ENCODE data around the gene SLC22A2.

Gene SLC22A2

DNA sequence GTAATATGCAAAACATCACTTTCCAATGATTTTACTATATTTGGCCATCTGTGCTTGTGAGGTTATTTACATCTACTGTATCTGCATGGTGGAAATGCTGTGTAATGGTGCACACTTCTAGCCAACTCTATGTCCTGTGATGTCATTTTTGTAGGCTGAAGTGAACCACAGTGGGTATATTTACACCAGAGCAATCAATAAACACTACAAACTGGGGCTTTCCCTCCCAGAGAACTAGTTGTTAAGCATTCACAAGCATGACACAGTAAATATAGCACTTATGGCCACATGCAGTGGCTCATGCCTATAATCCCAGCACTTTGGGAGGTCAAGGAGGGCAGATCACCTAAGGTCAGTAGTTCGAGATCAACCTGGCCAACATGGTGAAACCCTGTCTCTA is 4.9 kb downstream of the SLC22A2 start:
- Histone ChIP-seq H3K27me3 (replicated peaks; ENCODE audit: control insufficient read depth, insufficient read depth, low read length, poor library complexity, severe bottlenecking) (no peaks in the 10 kb centered on the region), H3K27ac (ENCODE audit: insufficient read depth, low read length, poor library complexity, severe bottlenecking) (no peak overlapping the region), H3K9me3 (ENCODE audit: control insufficient read depth, low read length) (no peaks in the 10 kb centered on the region), H3K36me3 (ENCODE audit: control insufficient read depth, insufficient read depth, low read length) (no peaks in the 10 kb centered on the region), H3K4me3 (ENCODE audit: insufficient read depth, low read depth, low read length, poor library complexity, severe bottlenecking) (no peak overlapping the region), H3K4me1 (ENCODE audit: control insufficient read depth, insufficient read depth, low read length, poor library complexity, severe bottlenecking) (no peaks in the 10 kb centered on the region)
- no peak for DNase-seq

DNA sequence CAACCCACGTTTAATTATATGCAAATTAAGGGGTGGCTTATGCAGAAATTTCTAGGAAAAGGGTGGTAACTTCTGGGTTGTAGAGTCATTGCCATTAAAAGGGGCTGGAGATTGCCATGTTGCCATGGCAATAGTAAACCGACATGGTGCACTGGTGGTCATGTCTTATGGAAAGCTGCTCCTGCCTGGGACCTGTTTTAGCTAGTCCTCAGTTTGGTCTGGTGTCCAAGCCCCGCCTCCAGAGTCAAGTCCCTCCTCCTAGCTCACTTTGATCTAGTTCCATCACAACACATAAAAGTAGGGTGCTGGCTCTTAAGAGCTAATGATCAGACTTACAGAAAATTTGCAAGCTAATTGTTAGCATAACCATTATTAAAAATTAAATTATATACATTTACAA is 5.3 kb downstream of the SLC22A2 start:
- H3K9me3 ChIP-seq (ENCODE audit: control insufficient read depth, low read length): no peaks in the 10 kb centered on the region
- no peaks in the 10 kb centered on the region for H3K4me1 ChIP-seq (ENCODE audit: control insufficient read depth, insufficient read depth, low read length, poor library complexity, severe bottlenecking)
- no peak overlapping the region for H3K27ac ChIP-seq (ENCODE audit: insufficient read depth, low read length, poor library complexity, severe bottlenecking)
- H3K4me3 ChIP-seq (ENCODE audit: insufficient read depth, low read depth, low read length, poor library complexity, severe bottlenecking): no peak overlapping the region
- H3K36me3 ChIP-seq (ENCODE audit: control insufficient read depth, insufficient read depth, low read length): no peaks in the 10 kb centered on the region
- DNase-seq: no peak
- H3K27me3 ChIP-seq (replicated peaks; ENCODE audit: control insufficient read depth, insufficient read depth, low read length, poor library complexity, severe bottlenecking): no peaks in the 10 kb centered on the region

DNA sequence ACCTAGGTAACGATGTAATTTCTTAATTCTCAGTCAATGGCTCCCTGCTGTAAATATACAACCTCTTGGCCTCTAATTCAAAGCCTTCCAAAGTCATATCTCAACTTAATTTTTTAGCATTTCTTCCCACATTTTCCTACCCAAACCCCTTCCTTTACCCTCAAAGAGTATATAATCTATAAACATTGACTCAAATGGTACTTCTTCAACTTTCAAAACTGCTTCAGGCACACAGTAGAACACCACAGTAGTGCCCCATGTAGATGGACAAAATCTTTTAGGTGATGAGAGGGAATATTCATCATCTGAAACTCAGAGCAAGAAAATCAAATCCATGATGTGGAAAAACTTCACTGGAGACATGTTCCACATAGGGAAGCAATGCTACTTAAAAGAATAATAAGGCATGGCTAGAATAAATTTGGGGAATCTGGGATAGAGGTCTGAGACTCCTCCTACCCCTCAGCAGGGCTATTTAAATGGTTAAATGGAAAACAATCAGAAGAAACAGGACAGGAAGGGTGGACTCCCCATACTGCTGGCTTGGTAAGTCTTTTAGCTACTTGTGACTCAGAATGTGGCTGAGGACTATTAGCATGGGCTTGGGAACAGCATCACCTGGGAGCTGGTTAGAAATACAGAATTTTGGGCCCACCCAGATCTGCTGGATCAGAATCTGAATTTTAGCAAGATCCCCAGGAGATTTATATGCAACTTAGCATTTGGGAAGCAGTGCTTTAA is 6.4 kb downstream of the SLC22A2 start:
- H3K27me3 ChIP-seq (replicated peaks; ENCODE audit: control insufficient read depth, insufficient read depth, low read length, poor library complexity, severe bottlenecking): no peaks in the 10 kb centered on the region
- no peak overlapping the region for H3K27ac ChIP-seq (ENCODE audit: insufficient read depth, low read length, poor library complexity, severe bottlenecking)
- H3K4me1 ChIP-seq (ENCODE audit: control insufficient read depth, insufficient read depth, low read length, poor library complexity, severe bottlenecking): no peaks in the 10 kb centered on the region
- no peaks in the 10 kb centered on the region for H3K36me3 ChIP-seq (ENCODE audit: control insufficient read depth, insufficient read depth, low read length)
- H3K9me3 ChIP-seq (ENCODE audit: control insufficient read depth, low read length): no peaks in the 10 kb centered on the region
- H3K4me3 ChIP-seq (ENCODE audit: insufficient read depth, low read depth, low read length, poor library complexity, severe bottlenecking): no peak overlapping the region
- no peak for DNase-seq

DNA sequence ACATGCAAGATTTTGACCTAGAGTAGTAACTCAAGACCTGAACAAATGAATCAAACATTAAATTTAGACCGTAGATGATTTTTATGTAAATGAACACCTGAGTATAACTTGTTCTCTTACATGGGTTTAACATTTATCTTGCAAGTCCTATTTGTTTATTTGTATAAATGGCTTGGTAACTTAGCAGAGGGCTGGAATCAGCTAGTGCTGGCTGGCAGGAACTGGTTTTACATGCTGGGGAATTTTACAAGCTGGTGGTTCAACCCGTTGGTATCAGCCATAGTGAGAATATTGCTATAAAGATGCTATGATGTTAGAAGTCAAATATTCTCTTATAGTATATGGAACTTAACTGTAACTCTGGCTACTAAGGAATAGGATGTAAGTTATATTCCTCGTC is 8.9 kb downstream of the SLC22A2 start:
- no peaks in the 10 kb centered on the region for H3K36me3 ChIP-seq (ENCODE audit: control insufficient read depth, insufficient read depth, low read length)
- DNase-seq: no peak
- no peak overlapping the region for H3K27ac ChIP-seq (ENCODE audit: insufficient read depth, low read length, poor library complexity, severe bottlenecking)
- H3K9me3 ChIP-seq (ENCODE audit: control insufficient read depth, low read length): no peaks in the 10 kb centered on the region
- no peaks in the 10 kb centered on the region for H3K27me3 ChIP-seq (replicated peaks; ENCODE audit: control insufficient read depth, insufficient read depth, low read length, poor library complexity, severe bottlenecking)
- no peak overlapping the region for H3K4me3 ChIP-seq (ENCODE audit: insufficient read depth, low read depth, low read length, poor library complexity, severe bottlenecking)
- no peaks in the 10 kb centered on the region for H3K4me1 ChIP-seq (ENCODE audit: control insufficient read depth, insufficient read depth, low read length, poor library complexity, severe bottlenecking)

DNA sequence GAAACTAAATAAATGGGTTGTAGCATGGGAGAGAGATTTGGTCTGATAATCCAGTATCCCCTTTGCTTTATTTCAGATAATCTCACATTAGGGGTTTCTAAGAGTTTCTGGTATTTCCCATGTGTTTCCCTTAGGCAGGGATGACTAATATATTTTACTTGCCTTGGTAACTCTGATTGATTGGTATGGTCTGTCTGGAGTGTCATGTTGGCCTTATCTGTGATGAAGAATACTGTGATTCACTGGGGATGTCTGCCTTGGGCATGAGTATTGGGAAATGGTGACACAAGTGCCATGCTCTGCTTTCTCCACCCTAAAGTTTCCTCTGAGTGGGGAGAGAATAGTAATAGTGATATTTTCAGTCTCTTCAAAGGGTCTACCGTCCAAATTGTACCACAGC is 10.1 kb downstream of the SLC22A2 start:
- DNase-seq: no peak
- no peak overlapping the region for H3K27ac ChIP-seq (ENCODE audit: insufficient read depth, low read length, poor library complexity, severe bottlenecking)

DNA sequence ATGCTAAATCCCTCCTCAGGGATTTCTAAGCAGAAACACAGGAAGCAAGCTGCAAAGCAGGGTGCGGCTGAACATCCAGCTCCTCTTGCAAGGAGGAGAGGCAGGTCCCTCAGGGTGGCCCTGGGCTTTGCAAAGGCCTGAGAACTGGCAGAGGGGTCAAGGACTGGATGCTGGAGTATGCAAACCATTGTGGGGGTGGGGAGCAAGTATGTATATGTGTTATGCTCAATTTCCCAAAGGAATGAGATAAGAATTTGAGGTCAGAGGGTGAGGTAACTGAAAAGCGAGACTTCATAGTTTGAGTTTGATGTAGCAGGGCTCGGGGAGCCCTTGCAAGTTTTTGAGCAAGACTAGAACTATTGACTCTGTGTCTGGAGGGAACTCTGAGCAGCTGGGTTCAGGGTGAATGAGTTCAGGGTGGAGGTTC is 11.2 kb downstream of the SLC22A2 start:
- Histone ChIP-seq H3K4me1 (ENCODE audit: control insufficient read depth, insufficient read depth, low read length, poor library complexity, severe bottlenecking) (no peaks in the 10 kb centered on the region), H3K27ac (ENCODE audit: insufficient read depth, low read length, poor library complexity, severe bottlenecking) (no peak overlapping the region), H3K9me3 (ENCODE audit: control insufficient read depth, low read length) (no peaks in the 10 kb centered on the region), H3K27me3 (replicated peaks; ENCODE audit: control insufficient read depth, insufficient read depth, low read length, poor library complexity, severe bottlenecking) (no peaks in the 10 kb centered on the region), H3K4me3 (ENCODE audit: insufficient read depth, low read depth, low read length, poor library complexity, severe bottlenecking) (no peak overlapping the region), H3K36me3 (ENCODE audit: control insufficient read depth, insufficient read depth, low read length) (no peaks in the 10 kb centered on the region)
- DNase-seq: no peak

More for the DNA sequence above, 10.1 kb downstream of the SLC22A2 start:
- H3K4me1 ChIP-seq (ENCODE audit: control insufficient read depth, insufficient read depth, low read length, poor library complexity, severe bottlenecking): no peaks in the 10 kb centered on the region
- H3K27me3 ChIP-seq (replicated peaks; ENCODE audit: control insufficient read depth, insufficient read depth, low read length, poor library complexity, severe bottlenecking): no peaks in the 10 kb centered on the region
- H3K36me3 ChIP-seq (ENCODE audit: control insufficient read depth, insufficient read depth, low read length): no peaks in the 10 kb centered on the region
- no peak overlapping the region for H3K4me3 ChIP-seq (ENCODE audit: insufficient read depth, low read depth, low read length, poor library complexity, severe bottlenecking)
- H3K9me3 ChIP-seq (ENCODE audit: control insufficient read depth, low read length): no peaks in the 10 kb centered on the region

DNA sequence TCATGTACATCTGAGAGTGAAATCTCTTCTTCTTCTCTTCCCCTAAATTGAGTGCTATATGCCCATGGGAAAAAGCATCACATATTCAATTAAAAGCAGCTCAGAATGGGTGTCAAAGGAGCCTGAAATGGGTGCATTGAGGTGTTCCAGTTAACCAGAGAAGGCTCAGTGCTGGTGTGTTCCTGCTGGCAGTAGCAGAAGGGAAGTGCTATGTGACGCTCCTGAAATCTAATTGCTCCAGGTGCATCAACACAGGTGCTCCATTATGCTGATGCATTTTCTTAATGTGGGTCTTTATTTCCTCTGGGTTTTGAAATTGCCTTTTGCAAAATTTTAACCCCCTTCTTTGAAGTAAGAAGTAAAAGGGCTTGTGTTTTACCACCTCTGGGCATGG is 17.9 kb downstream of the SLC22A2 start:
- Histone ChIP-seq H3K4me1 (ENCODE audit: control insufficient read depth, insufficient read depth, low read length, poor library complexity, severe bottlenecking) (no peaks in the 10 kb centered on the region), H3K36me3 (ENCODE audit: control insufficient read depth, insufficient read depth, low read length) (no peaks in the 10 kb centered on the region), H3K27ac (ENCODE audit: insufficient read depth, low read length, poor library complexity, severe bottlenecking) (no peak overlapping the region), H3K9me3 (ENCODE audit: control insufficient read depth, low read length) (no peaks in the 10 kb centered on the region), H3K4me3 (ENCODE audit: insufficient read depth, low read depth, low read length, poor library complexity, severe bottlenecking) (no peak overlapping the region), H3K27me3 (replicated peaks; ENCODE audit: control insufficient read depth, insufficient read depth, low read length, poor library complexity, severe bottlenecking) (no peaks in the 10 kb centered on the region)
- DNase-seq: no peak

DNA sequence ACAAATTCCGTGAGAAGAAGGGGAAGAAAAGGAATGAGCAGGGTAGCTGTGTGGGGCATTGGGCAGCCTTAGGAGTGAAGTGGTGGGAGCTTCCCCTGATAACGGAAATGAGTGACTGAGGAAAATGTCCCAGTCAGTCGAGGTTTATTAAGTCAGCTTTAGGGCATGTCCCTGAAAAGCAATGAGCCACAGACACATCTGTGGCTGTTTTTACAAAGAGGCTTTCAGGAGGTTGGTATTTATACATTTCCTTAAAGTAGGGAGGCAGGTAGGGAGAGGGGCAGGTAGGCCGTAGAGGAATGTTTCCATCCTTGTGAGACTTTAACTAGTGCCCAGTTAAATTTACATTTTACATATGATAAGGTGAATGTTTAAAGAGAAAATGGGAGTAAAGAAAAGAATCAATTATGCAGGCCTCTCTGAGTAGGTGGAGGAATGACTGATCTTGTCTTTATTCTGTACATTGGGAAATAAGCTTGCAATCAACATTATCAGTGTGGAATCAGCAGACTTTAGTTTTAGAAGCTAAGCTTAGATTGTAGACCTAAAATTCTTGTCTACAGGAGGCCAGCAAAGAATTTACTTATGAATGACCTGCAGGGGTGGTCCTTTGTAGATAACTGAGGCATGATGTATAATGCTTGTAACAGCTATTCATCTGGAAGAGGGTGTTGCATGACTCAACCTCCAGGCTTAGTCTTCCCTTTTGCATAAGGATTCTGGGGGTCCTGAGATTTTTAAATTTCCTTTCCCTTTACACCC is 18.5 kb downstream of the SLC22A2 start:
- Histone ChIP-seq H3K27ac (ENCODE audit: insufficient read depth, low read length, poor library complexity, severe bottlenecking) (no peak overlapping the region), H3K36me3 (ENCODE audit: control insufficient read depth, insufficient read depth, low read length) (no peaks in the 10 kb centered on the region), H3K4me3 (ENCODE audit: insufficient read depth, low read depth, low read length, poor library complexity, severe bottlenecking) (no peak overlapping the region), H3K4me1 (ENCODE audit: control insufficient read depth, insufficient read depth, low read length, poor library complexity, severe bottlenecking) (no peaks in the 10 kb centered on the region), H3K27me3 (replicated peaks; ENCODE audit: control insufficient read depth, insufficient read depth, low read length, poor library complexity, severe bottlenecking) (no peaks in the 10 kb centered on the region), H3K9me3 (ENCODE audit: control insufficient read depth, low read length) (no peaks in the 10 kb centered on the region)
- DNase-seq: no peak

DNA sequence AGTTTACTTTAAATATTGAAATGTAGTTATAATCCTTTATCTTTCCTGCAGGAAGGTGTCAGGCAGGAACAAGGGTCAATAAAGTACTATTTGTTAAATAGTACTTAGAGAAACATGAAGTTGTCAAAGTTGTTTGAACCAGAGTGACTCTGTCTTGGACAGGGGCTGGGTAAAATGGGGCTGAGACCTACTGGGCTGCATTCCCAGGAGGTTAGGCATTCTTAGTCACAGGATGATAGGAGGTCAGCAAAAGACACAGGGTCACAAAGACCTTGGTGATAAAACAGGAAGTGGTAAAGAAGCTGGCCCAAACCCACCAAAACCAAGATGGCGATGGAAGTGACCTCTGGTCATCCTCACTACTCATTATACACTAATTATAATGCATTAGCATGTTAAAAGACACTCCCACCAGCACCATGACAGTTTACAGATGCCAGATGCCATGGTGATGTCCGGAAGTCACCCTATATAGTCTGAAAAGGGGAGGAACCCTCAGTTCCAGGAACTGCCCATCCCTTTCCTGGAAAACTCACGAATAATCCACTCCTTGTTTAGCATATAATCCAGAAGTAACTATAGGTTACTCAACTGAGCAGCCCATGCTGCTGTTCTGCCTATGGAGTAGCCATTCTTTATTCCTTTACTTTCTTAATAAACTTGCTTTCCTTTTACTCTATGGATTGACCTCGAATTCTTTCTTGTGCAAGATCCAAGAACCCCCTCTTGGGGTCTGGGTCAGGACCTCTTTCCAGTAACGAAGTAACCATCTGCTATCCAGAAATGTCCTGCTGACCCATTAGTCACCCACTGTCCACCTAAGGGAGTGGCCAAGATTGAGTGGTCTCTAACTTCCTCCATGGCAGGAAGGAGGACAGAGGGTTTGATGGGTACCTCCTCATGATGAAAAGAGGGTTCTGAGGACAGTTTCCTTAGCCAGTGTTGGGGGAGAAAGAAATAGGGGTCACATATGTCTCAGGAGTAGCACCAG is 19.6 kb downstream of the SLC22A2 start:
- H3K27me3 ChIP-seq (replicated peaks; ENCODE audit: control insufficient read depth, insufficient read depth, low read length, poor library complexity, severe bottlenecking): no peaks in the 10 kb centered on the region
- no peaks in the 10 kb centered on the region for H3K36me3 ChIP-seq (ENCODE audit: control insufficient read depth, insufficient read depth, low read length)
- no peak overlapping the region for H3K27ac ChIP-seq (ENCODE audit: insufficient read depth, low read length, poor library complexity, severe bottlenecking)
- no peaks in the 10 kb centered on the region for H3K4me1 ChIP-seq (ENCODE audit: control insufficient read depth, insufficient read depth, low read length, poor library complexity, severe bottlenecking)
- H3K4me3 ChIP-seq (ENCODE audit: insufficient read depth, low read depth, low read length, poor library complexity, severe bottlenecking): no peak overlapping the region
- DNase-seq: no peak
- H3K9me3 ChIP-seq (ENCODE audit: control insufficient read depth, low read length): no peaks in the 10 kb centered on the region
